GM13976 (cell line): ENCODE data around the gene FDXACB1.

Source experiments
- DNase-seq: peaks from one replicate; pipeline ENCODE4 v3.0.0; 2012; ENCODE audit warnings: low spot score
- CTCF ChIP-seq: IDR thresholded peaks from 2 replicates; pipeline ENCODE4 v1.5.1; 2012; ENCODE audit warnings: borderline replicate concordance, mild to moderate bottlenecking; ENCODE audit not compliant: insufficient read depth; ENCODE audit errors: extremely low read depth, missing control alignments, control extremely low read depth
- in situ Hi-C: fragments of 300-500 bp; cut with MboI; formaldehyde crosslinking; loops from one replicate; pipeline ENCODE4 v1.12.0; 2022; ENCODE audit warnings: low sequenced_read_pairs, mixed read lengths, inconsistent platforms; ENCODE audit not compliant: unreplicated experiment

Gene FDXACB1

GRCh38 chr11:111837366-111837891, 41.5 kb downstream of the FDXACB1 start:
- in situ Hi-C loops, result no loop called here
- no peak for DNase-seq
- no peak for TF ChIP-seq CTCF

GRCh38 chr11:111836721-111837120, 42.2 kb downstream of the FDXACB1 start:
- no peak for TF ChIP-seq CTCF
- in situ Hi-C loops, result no loop called here
- peak; percentile 36 for DNase-seq

GRCh38 chr11:111836162-111836561, 42.8 kb downstream of the FDXACB1 start:
- no peak for TF ChIP-seq CTCF
- no peak for DNase-seq
- in situ Hi-C loops, result no loop called here

GRCh38 chr11:111835665-111836064, 43.3 kb downstream of the FDXACB1 start:
- TF ChIP-seq CTCF, result no peak
- in situ Hi-C loops, result no loop called here
- DNase-seq, result no peak

GRCh38 chr11:111834432-111835163, 44.4 kb downstream of the FDXACB1 start:
- TF ChIP-seq CTCF, result no peak
- no peak for DNase-seq
- in situ Hi-C loops, result no loop called here

GRCh38 chr11:111833524-111833923, 45.4 kb downstream of the FDXACB1 start:
- in situ Hi-C loops, result no loop called here
- no peak for DNase-seq
- no peak for TF ChIP-seq CTCF
